C4-2B (cell line): ENCODE data around the gene EPHA1.

Experiments
- H3K27ac ChIP-seq: fragments of 450-650 bp; 2 replicates; pipeline ENCODE4 v1.5.1; 2017
- CTCF ChIP-seq: fragments of 450-650 bp; conservative IDR thresholded peaks from 2 replicates; pipeline ENCODE4 v1.5.1; 2017; ENCODE audit warnings: mild to moderate bottlenecking
- ZFX ChIP-seq: fragments of 450-650 bp; IDR thresholded peaks from 2 replicates; pipeline ENCODE4 v1.6.1; 2017

EPHA1 gene

GRCh38 chr7:143362131-143363015, 46.3 kb downstream of the EPHA1 start, which contains the start of gene FAM131B:
Gene FAM131B (minus strand): TSS chr7:143362713. CDS start chr7:143362603, 110 bp downstream.
- TF ChIP-seq CTCF, result no peak
- TF ChIP-seq ZFX, result no peak
- no peak within 1 kb of the TSS for H3K27ac ChIP-seq

GRCh38 chr7:143361552-143362130, 47.0 kb downstream of the EPHA1 start:
- H3K27ac ChIP-seq, result no peak overlapping the region
- TF ChIP-seq CTCF, result no peak
- TF ChIP-seq ZFX, result no peak

GRCh38 chr7:143360788-143361551, 47.7 kb downstream of the EPHA1 start:
- H3K27ac ChIP-seq, result no peak overlapping the region
- no peak for TF ChIP-seq ZFX
- no peak for TF ChIP-seq CTCF

- no peak overlapping the region for H3K27ac ChIP-seq
- no peak for TF ChIP-seq CTCF
- TF ChIP-seq ZFX, result no peak
Measured at GRCh38 chr7:143359771-143360353, 48.8 kb downstream of the EPHA1 start.

GRCh38 chr7:143358626-143359025, 50.0 kb downstream of the EPHA1 start:
- no peak overlapping the region for H3K27ac ChIP-seq
- no peak for TF ChIP-seq CTCF
- no peak for TF ChIP-seq ZFX

- TF ChIP-seq CTCF (no peak), ZFX (no peak)
- H3K27ac ChIP-seq, result no peak overlapping the region
Measured at GRCh38 chr7:143356414-143357050, 52.1 kb downstream of the EPHA1 start.
